HFFc6 (cell line): Measurements from ENCODE around the gene FLNA. TPM values are rescaled to one million over a fixed set of nuclear protein-coding genes. Genes with fewer than 3 reads are reported as not detected.

ENCODE experiments used
- DNase-seq: peaks from one replicate; pipeline ENCODE4 v3.0.0-alpha.2; 2018
- H3K27ac Mint-ChIP-seq: 2 replicates; pipeline ENCODE4 v1.8.0; 2020; ENCODE audit warnings: mild to moderate bottlenecking, mixed read lengths
- H3K27me3 Mint-ChIP-seq: 2 replicates; pipeline ENCODE4 v1.8.0; 2021; ENCODE audit warnings: mild to moderate bottlenecking, moderate library complexity, mixed read lengths; ENCODE audit not compliant: insufficient read depth
- H3K36me3 Mint-ChIP-seq: 2 replicates; pipeline ENCODE4 v1.8.0; 2021; ENCODE audit warnings: low read depth, mixed read lengths
- H3K4me1 Mint-ChIP-seq: 2 replicates; pipeline ENCODE4 v1.8.0; 2020; ENCODE audit warnings: low read depth, mixed read lengths
- H3K4me3 Mint-ChIP-seq: 2 replicates; pipeline ENCODE4 v1.8.0; 2020; ENCODE audit warnings: mild to moderate bottlenecking, moderate library complexity, mixed read lengths
- H3K9me3 Mint-ChIP-seq: 2 replicates; pipeline ENCODE4 v1.8.0; 2020; ENCODE audit warnings: mild to moderate bottlenecking, mixed read lengths
- CTCF ChIP-seq: fragments of 200-600 bp; sonication (generic); IDR thresholded peaks from 2 replicates; pipeline ENCODE4 v1.5.0; 2021; ENCODE audit warnings: antibody characterized with exemption, mild to moderate bottlenecking
- total RNA-seq, 6 experiments: library from RNA; stranded (reverse); fragmentation: NEBNext Ultra II Directional; extraction: Animal tissue kit (Norgen Biotek cat#: 25700); gene quantifications; 2 replicates in 1 of 6; 3 replicates in 5 of 6; pipeline ENCODE4 v1.2.3, GENCODE V29; 2021

Gene FLNA
- total RNA-seq, 6 experiments from 2014 or later, result 2,260 to 2,886 (median 2,666) TPM

GRCh38 chrX:154375156-154375504 is 696 bp upstream of the FLNA start:
- Mint-ChIP-seq H3K4me1 (peaks cover 13% of the 10 kb centered on the region), H3K27ac (no peak overlapping the region), H3K4me3 (peak overlapping the region; percentile 39)

GRCh38 chrX:154373340-154374306 is 811 bp downstream of the FLNA start:
- Mint-ChIP-seq H3K27me3 (peaks cover 11% of the 10 kb centered on the region), H3K27ac (peak overlapping the region; percentile 65), H3K4me1 (peaks cover 11% of the 10 kb centered on the region), H3K4me3 (peak overlapping the region; percentile 88), H3K9me3 (0 out of 2 replicates have a peak, but pooled peaks cover 4% of the 10 kb centered on the region), H3K36me3 (peaks cover 8% of the 10 kb centered on the region)
- peak; percentile 76 for TF ChIP-seq CTCF
- DNase-seq, result peak; percentile 64

More at GRCh38 chrX:154375156-154375504, 696 bp upstream of the FLNA start:
- no peak for TF ChIP-seq CTCF
- peaks cover 5% of the 10 kb centered on the region for H3K36me3 Mint-ChIP-seq
- H3K9me3 Mint-ChIP-seq, result 0 out of 2 replicates have a peak, but pooled peaks cover 4% of the 10 kb centered on the region
- H3K27me3 Mint-ChIP-seq, result peaks cover 7% of the 10 kb centered on the region
- no peak for DNase-seq

DNA sequence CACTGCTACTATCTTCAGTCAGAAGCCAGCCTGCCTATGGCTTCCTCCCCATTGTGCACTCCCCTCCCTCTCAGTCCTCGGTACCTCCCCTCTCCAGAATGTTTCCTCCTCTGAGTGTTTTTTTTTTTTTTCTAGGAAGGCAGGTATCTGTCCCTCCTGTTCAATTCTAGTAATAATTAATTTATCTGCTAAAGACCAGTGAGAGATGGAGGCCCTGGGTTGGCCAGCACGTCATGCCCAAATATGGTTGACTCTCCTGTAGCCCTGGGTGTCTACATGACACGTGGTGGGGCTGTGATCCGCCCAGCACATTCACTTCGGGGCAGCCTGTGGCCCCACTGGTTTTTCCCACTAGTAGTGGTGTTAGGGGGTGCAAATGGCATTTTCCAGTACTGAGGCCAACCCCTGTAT is 1.8 kb downstream of the FLNA start:
- Mint-ChIP-seq H3K27me3 (peaks cover 11% of the 10 kb centered on the region), H3K27ac (peak overlapping the region; percentile 62)

DNA sequence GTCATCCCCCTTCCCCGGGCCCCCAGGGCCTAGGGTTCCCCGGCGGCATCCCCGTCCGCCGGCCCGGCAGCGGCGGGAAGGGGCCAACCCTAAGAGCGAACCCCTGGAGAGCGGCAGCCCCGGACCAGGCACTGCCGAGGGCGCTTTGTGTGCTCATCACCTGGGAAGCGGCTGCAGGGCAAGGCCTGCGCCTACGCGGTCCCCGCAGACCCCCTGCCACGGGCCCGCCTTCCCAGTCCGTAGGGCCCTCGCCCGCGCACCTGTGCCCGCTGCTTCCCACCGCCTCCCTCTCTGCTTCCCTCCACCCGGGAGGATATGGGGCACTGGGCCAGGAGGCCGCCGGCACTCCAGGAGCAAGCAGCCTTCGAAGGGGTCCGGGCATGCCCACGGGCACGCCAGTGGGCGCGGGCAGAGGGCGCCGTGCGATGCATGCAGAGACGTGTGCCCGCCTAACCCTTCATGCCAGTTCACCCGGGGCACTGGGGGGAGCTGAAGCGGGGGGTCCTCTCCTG is 2.6 kb downstream of the FLNA start:
- no peak for DNase-seq
- Mint-ChIP-seq H3K9me3 (0 out of 2 replicates have a peak, but pooled peaks cover 4% of the 10 kb centered on the region), H3K4me3 (peak overlapping the region; percentile 88), H3K27me3 (peaks cover 11% of the 10 kb centered on the region), H3K27ac (no peak overlapping the region), H3K4me1 (peaks cover 6% of the 10 kb centered on the region; the same call in 1 of the 2 replicates), H3K36me3 (peaks cover 8% of the 10 kb centered on the region)
- no peak for TF ChIP-seq CTCF

More for the DNA sequence above, 1.8 kb downstream of the FLNA start:
- Mint-ChIP-seq H3K4me1 (peaks cover 11% of the 10 kb centered on the region), H3K36me3 (peaks cover 8% of the 10 kb centered on the region), H3K4me3 (peak overlapping the region; percentile 88), H3K9me3 (0 out of 2 replicates have a peak, but pooled peaks cover 4% of the 10 kb centered on the region)
- no peak for TF ChIP-seq CTCF
- peak; percentile 39 for DNase-seq

DNA sequence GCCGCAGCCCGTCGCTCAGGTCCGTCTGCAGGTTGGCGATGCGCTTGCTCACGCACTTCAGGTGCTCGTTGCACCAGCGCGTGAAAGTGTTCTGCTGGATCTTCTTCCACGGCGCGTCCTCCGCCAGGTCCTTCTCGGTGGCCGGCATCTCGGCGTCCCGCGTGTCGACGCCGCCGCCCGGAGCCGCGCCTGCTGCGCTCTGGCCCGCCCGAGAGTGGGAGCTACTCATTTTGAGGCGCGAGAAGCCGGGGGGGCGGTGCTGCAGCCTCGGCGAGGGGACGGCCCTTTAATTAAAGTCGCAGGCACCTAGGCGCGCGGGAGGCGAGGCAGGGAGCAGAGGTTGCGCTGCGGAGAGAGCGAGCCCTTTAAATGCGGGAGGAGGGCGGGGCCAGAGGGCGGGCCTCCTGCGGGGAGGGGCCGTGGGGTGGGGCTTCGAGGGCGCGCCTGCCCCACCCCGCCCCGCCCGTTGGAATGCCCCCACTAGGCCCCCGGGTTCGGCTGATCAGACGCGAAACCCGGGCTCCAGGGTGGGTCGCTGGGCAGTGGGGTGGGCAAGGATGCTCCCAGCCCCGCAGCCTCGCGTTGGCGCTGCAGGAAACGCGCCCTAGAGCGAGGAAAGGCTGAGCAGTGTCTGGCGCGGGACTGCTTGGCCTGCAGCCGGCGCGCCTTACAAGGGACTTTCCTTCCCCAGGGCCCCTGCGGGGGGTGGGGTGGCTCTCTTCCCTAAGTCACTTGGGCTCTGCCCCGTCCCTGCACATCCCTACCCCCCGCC is 3.2 kb downstream of the FLNA start:
- TF ChIP-seq CTCF, result no peak
- Mint-ChIP-seq H3K4me3 (peak overlapping the region; percentile 88), H3K27me3 (peaks cover 11% of the 10 kb centered on the region), H3K4me1 (peaks cover 6% of the 10 kb centered on the region; the same call in 1 of the 2 replicates), H3K27ac (peak overlapping the region; percentile 89), H3K36me3 (peaks cover 8% of the 10 kb centered on the region), H3K9me3 (0 out of 2 replicates have a peak, but pooled peaks cover 4% of the 10 kb centered on the region)
- DNase-seq, result peak; percentile 92
